Measurements from ENCODE around the gene SEMA3B.
A peak's percentile ranks its signal among the peaks of the same experiment; 100 is the strongest.
"Not testable (repeated sequence)": the region's sequence is repeated elsewhere in the genome, so short reads cannot be mapped to it uniquely, and the experiment has no call there.

SEMA3B gene

GRCh38 chr3:50279255-50280016, 10.5 kb downstream of the SEMA3B start:
- Mint-ChIP-seq H3K27ac (no peak overlapping the region), H3K4me3 (no peak overlapping the region), H3K9me3 (no peaks in the 10 kb centered on the region), H3K36me3 (ENCODE audit: low read depth) (peaks cover 4% of the 10 kb centered on the region), H3K27me3 (peaks cover 39% of the 10 kb centered on the region), H3K4me1 (ENCODE audit: low read depth) (peaks cover 14% of the 10 kb centered on the region)
- no peak for DNase-seq

- not testable (repeated sequence) for H3K4me1 Mint-ChIP-seq (ENCODE audit: low read depth); DNase-seq; H3K9me3 Mint-ChIP-seq; H3K27ac Mint-ChIP-seq; H3K4me3 Mint-ChIP-seq; H3K27me3 Mint-ChIP-seq
- H3K36me3 Mint-ChIP-seq (ENCODE audit: low read depth), result peaks cover 45% of the 10 kb centered on the region
Observed at GRCh38 chr3:50284121-50284520, 15.2 kb downstream of the SEMA3B start.

- DNase-seq, result no peak
- no peak overlapping the region for H3K4me3 Mint-ChIP-seq
- H3K9me3 Mint-ChIP-seq, result no peaks in the 10 kb centered on the region
- H3K27ac Mint-ChIP-seq, result no peak overlapping the region
- no peaks in the 10 kb centered on the region for H3K27me3 Mint-ChIP-seq
- H3K4me1 Mint-ChIP-seq (ENCODE audit: low read depth), result peaks cover 19% of the 10 kb centered on the region
- H3K36me3 Mint-ChIP-seq (ENCODE audit: low read depth), result peaks cover 70% of the 10 kb centered on the region
Observed at GRCh38 chr3:50286322-50287227, 17.6 kb downstream of the SEMA3B start.

GRCh38 chr3:50287262-50287661, 18.3 kb downstream of the SEMA3B start:
- Mint-ChIP-seq H3K27ac (peak overlapping the region; percentile 26), H3K4me3 (no peak overlapping the region), H3K9me3 (no peaks in the 10 kb centered on the region), H3K36me3 (ENCODE audit: low read depth) (peaks cover 74% of the 10 kb centered on the region), H3K4me1 (ENCODE audit: low read depth) (peaks cover 19% of the 10 kb centered on the region), H3K27me3 (no peaks in the 10 kb centered on the region)
- DNase-seq, result no peak

- Mint-ChIP-seq H3K9me3 (no peaks in the 10 kb centered on the region), H3K4me3 (no peak overlapping the region), H3K36me3 (ENCODE audit: low read depth) (peaks cover 77% of the 10 kb centered on the region), H3K4me1 (ENCODE audit: low read depth) (peaks cover 28% of the 10 kb centered on the region), H3K27me3 (no peaks in the 10 kb centered on the region), H3K27ac (peak overlapping the region; percentile 44)
- DNase-seq, result no peak
Observed at GRCh38 chr3:50288387-50289007, 19.6 kb downstream of the SEMA3B start.

- H3K4me3 Mint-ChIP-seq, result peak overlapping the region; percentile 95
- no peaks in the 10 kb centered on the region for H3K9me3 Mint-ChIP-seq
- DNase-seq, result no peak
- H3K27me3 Mint-ChIP-seq, result no peaks in the 10 kb centered on the region
- H3K27ac Mint-ChIP-seq, result peak overlapping the region; percentile 44
- peaks cover 28% of the 10 kb centered on the region for H3K4me1 Mint-ChIP-seq (ENCODE audit: low read depth)
- peaks cover 75% of the 10 kb centered on the region for H3K36me3 Mint-ChIP-seq (ENCODE audit: low read depth)
Observed at GRCh38 chr3:50289130-50289529, 20.2 kb downstream of the SEMA3B start.

DNA sequence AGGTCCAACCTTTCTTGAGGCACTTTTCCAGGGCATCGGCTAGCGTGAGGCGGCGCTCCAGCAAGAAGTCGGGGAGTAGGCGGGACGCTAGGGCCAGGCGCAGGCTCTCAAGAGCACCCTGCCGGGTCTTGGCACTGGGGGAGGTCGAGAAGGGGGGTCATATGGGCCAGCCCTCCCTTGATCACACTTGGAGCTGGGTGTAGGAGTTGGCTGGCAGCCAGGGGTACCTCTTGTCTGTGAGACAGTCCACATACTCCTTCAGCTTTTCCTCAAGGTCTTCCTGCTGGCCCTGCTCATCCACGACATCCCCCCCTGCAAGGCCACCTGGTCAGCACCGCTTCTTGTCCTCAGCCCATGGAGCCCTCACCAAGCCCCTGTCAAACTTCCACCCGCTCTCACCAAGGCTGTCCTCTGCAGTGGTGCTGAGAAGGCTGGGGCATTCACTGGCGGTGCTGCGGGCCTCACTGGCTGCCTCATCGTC, 21.3 kb downstream of the SEMA3B start:
- no peaks in the 10 kb centered on the region for H3K27me3 Mint-ChIP-seq
- H3K9me3 Mint-ChIP-seq, result no peaks in the 10 kb centered on the region
- peak overlapping the region; percentile 95 for H3K4me3 Mint-ChIP-seq
- DNase-seq, result no peak
- peaks cover 71% of the 10 kb centered on the region for H3K36me3 Mint-ChIP-seq (ENCODE audit: low read depth)
- peak overlapping the region; percentile 95 for H3K27ac Mint-ChIP-seq
- H3K4me1 Mint-ChIP-seq (ENCODE audit: low read depth), result peaks cover 28% of the 10 kb centered on the region

DNA sequence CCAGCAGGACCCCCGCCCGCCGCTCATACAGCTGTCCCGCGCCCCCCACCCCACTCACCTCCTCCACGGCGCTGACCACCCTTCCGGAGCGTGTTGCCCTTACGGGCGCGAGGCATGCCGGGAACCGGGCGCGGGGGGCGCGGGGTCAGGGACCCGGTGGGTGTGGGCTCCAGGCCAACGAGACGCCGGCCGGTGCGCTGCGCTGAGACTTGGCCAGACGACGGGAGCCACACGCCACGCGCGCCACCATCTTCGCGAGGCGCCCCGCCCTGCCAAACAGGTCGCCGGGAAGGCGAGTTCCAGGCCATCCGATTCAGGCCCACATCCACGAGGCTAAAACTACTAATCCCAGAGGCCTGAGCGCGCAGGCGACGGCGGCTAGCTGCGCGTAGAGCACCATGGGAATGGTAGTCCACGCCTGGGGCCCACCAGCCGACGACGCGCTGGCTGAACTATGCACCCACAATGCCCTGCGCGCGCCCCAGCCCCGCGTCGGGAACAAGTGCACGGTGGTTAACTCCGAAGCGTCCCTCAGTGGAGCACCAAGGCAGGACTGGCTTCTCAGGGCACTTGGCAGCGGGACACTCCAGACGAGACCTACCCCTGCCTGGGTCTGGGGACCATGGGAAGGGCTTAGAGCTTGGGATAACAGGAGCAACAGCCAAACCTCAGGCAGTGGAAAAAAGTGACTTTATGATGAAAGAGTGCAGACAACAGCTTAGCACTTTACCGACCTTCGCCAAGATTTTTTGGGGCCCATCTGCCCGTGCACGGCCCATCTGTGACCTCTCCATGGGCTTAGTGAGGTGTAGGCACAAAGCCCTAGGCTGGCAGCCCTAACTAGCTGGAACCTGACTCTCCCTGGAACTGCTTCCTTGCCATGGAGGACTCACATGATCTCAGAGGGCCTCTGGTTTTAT, 23.5 kb downstream of the SEMA3B start, which contains the start of gene IFRD2:
Gene IFRD2 (minus strand): TSS at position 271 of the 920 bp plus-strand sequence. CDS start 155 bp downstream, at position 116.
- Mint-ChIP-seq H3K27me3 (no peaks in the 10 kb centered on the region), H3K9me3 (no peaks in the 10 kb centered on the region), H3K27ac (peak within 1 kb of the TSS; percentile 95), H3K4me1 (ENCODE audit: low read depth) (peaks cover 28% of the 10 kb centered on the region), H3K4me3 (peak within 1 kb of the TSS; percentile 95), H3K36me3 (ENCODE audit: low read depth) (peaks cover 63% of the 10 kb centered on the region)
- peak; percentile 94 for DNase-seq

GRCh38 chr3:50293079-50293801, 24.3 kb downstream of the SEMA3B start:
- peak overlapping the region; percentile 95 for H3K27ac Mint-ChIP-seq
- H3K4me1 Mint-ChIP-seq (ENCODE audit: low read depth), result peaks cover 36% of the 10 kb centered on the region
- no peaks in the 10 kb centered on the region for H3K9me3 Mint-ChIP-seq
- H3K27me3 Mint-ChIP-seq, result no peaks in the 10 kb centered on the region
- H3K36me3 Mint-ChIP-seq (ENCODE audit: low read depth), result peaks cover 56% of the 10 kb centered on the region
- peak overlapping the region; percentile 95 for H3K4me3 Mint-ChIP-seq
- no peak for DNase-seq

- H3K36me3 Mint-ChIP-seq (ENCODE audit: low read depth), result peaks cover 51% of the 10 kb centered on the region
- H3K4me3 Mint-ChIP-seq, result no peak overlapping the region
- DNase-seq, result no peak
- no peaks in the 10 kb centered on the region for H3K27me3 Mint-ChIP-seq
- no peaks in the 10 kb centered on the region for H3K9me3 Mint-ChIP-seq
- no peak overlapping the region for H3K27ac Mint-ChIP-seq
- peaks cover 38% of the 10 kb centered on the region for H3K4me1 Mint-ChIP-seq (ENCODE audit: low read depth)
Observed at GRCh38 chr3:50294089-50294488, 25.1 kb downstream of the SEMA3B start.

DNA sequence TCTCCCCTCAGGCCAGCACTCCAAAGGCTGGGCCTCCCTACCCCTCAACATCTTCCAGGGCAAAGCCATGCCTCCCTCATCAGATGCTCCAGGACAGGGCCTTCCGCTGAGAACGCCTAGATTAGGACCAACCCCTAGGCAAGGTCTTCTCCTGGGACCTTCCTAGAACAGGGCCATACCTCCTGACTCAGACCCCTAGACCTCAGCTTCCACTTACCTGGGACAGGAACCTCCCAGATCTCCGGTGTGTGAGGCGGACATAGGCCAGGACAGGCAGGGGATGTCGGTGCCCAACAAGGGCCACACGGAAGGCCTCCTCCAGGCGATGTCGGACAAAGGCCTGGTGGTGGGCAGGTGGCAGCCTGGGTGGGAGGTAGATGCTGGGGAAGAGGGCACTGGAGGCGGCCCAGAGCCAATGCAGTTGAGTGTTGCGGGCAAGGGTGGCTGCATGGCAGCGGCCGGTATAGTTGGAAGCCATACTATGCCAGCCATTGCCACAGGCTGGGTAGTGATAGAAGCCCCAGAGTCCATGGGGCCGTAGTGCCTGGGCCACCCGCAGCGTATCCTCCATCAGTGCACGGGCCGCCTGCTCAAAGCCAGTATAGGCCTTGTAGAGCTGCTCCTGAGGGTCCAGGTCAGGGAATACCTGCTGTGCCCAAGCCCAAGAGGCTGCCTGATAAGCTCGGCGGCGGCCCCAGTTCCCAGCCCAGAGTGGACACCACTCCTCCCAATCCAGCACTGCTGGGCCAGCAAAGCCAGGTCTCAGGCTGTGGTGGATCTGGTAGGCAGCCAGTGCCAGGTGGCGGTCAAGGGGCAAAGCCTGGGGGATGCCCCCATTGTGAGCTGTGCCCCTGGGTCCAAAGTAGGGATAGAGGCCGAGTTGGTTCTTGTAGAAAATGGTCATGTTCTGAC, 25.8 kb downstream of the SEMA3B start:
- no peak overlapping the region for H3K4me3 Mint-ChIP-seq
- DNase-seq, result no peak
- no peak overlapping the region for H3K27ac Mint-ChIP-seq
- peaks cover 46% of the 10 kb centered on the region for H3K36me3 Mint-ChIP-seq (ENCODE audit: low read depth)
- H3K4me1 Mint-ChIP-seq (ENCODE audit: low read depth), result peaks cover 36% of the 10 kb centered on the region
- H3K9me3 Mint-ChIP-seq, result no peaks in the 10 kb centered on the region
- H3K27me3 Mint-ChIP-seq, result no peaks in the 10 kb centered on the region

DNA sequence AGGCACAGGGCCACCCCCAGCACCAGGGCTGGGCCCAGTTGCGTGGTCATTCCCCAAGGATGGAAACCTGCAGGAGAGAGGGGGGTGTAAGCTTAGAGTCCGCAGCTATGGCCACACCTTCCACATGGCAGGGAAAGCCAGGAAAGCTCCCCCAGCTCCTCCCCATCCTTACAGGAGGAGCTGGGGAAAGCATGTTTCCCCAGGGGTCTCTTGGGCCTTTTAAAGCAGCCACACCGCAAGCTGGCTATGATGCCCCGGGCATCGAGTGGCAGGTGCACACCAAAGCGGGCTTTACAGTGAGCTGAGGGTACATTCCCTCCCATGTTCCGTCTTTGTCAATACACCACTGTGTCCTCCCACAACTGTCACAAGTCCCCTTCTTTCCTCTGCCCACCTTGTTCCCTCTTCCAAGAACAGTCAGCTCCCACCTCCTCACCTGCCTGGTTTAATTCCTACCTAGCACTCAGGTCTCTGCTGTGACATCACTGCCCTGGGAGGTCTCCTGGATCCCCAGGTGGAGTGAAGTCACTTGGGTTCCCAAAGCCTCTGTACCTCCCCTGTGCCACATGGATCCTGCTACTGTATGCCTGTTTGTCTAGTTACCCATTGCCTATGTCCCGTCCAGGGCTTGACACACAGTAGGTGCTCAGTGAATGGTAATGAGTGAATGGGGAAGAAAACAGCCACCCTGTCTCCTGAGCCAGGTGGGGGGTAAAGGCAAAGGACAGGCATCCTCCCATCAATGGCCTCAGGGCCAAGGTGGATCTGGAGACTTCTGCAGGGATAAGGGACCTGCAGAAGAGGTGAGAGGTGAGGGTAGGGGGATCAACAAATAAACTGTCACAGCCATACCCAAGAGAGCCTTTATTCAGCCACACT, 26.8 kb downstream of the SEMA3B start:
- H3K36me3 Mint-ChIP-seq (ENCODE audit: low read depth), result peaks cover 35% of the 10 kb centered on the region
- DNase-seq, result no peak
- no peak overlapping the region for H3K4me3 Mint-ChIP-seq
- H3K9me3 Mint-ChIP-seq, result no peaks in the 10 kb centered on the region
- H3K4me1 Mint-ChIP-seq (ENCODE audit: low read depth), result peaks cover 37% of the 10 kb centered on the region
- no peak overlapping the region for H3K27ac Mint-ChIP-seq
- no peaks in the 10 kb centered on the region for H3K27me3 Mint-ChIP-seq
